GM12878 (cell line): ENCODE measurements around the gene CROT. TPM values are rescaled to one million over a fixed set of nuclear protein-coding genes. Genes with fewer than 3 reads are reported as not detected.
A peak's percentile ranks its signal among the peaks of the same experiment; 100 is the strongest.

Experiments
- ATAC-seq: fragments of 200-7000 bp; cut with Tn5 transposase; 3 replicates; pipeline ENCODE4 v1.9.1; 2020; ENCODE audit warnings: mild to moderate bottlenecking, moderate library complexity
- BruUV-seq: library from RNA; stranded (reverse); fragments of 400-500 nt; replicated peaks from 2 replicates; lab custom pipeline; 2021; lab: Mats Ljungman, UMichigan
- CTCF ChIA-PET: fragments of 300-600 bp; sonication (Branson Sonifier 250); formaldehyde crosslinking; extraction: SDS; loops from one replicate; lab custom pipeline; 2021; ENCODE audit warnings: inconsistent platforms; lab: Yijun Ruan, JAX
- POLR2A ChIA-PET: fragments of 350-600 bp; formaldehyde crosslinking; extraction: SDS; loops from one replicate; lab custom pipeline; 2021; ENCODE audit warnings: inconsistent platforms; lab: Charles Lee
- RAD21 ChIA-PET: fragments of 300-600 bp; sonication (Branson Sonifier 250); formaldehyde crosslinking; loops from one replicate; lab custom pipeline; 2023; ENCODE audit warnings: antibody characterized with exemption; ENCODE audit not compliant: unreplicated experiment; lab: Charles Lee
- SMC1A ChIA-PET: fragments of 300-600 bp; sonication (Branson Sonifier 250); formaldehyde crosslinking; loops from one replicate; lab custom pipeline; 2023; ENCODE audit not compliant: unreplicated experiment, uncharacterized antibody; lab: Charles Lee
- DNase-seq: peaks from one replicate; pipeline ENCODE4 v3.0.0-alpha.2; 2011; ENCODE audit warnings: low read depth, low spot score
- FAIRE-seq: peaks from 3 replicates; lab custom pipeline; 2011; peaks lifted over from hg19 to GRCh38; lab: Jason Lieb, UNC
- H2AFZ ChIP-seq: 2 replicates; pipeline ENCODE4 v1.6.0; 2011; ENCODE audit warnings: low read depth, low read length, control low read depth; ENCODE audit not compliant: control insufficient read depth
- H3K27ac ChIP-seq: 2 replicates; pipeline ENCODE4 v1.5.1; 2011; ENCODE audit warnings: control low read depth; ENCODE audit not compliant: control insufficient read depth, insufficient read depth
- H3K27me3 ChIP-seq, 2 experiments: replicated peaks in 1 of 2; 2 replicates each; pipeline versions ENCODE4 v1.6.0 to v1.6.1; 2011; ENCODE audit warnings: low read length in 1 of 2; ENCODE audit not compliant: control insufficient read depth in 2 of 2, insufficient read depth in 2 of 2
- H3K36me3 ChIP-seq, 2 experiments: 2 replicates each; pipeline ENCODE4 v1.5.1; 2011; ENCODE audit warnings: low read length in 1 of 2; ENCODE audit not compliant: control insufficient read depth in 2 of 2, insufficient read depth in 2 of 2
- H3K4me1 ChIP-seq: 2 replicates; pipeline ENCODE4 v1.6.1; 2011; ENCODE audit warnings: mild to moderate bottlenecking, low read length, moderate library complexity, mixed read lengths; ENCODE audit not compliant: control insufficient read depth, insufficient read depth
- H3K4me2 ChIP-seq: 2 replicates; pipeline ENCODE4 v1.6.0; 2011; ENCODE audit warnings: control low read depth; ENCODE audit not compliant: control insufficient read depth, insufficient read depth
- H3K4me3 ChIP-seq: fragments of 200-600 bp; sonication (generic); 2 replicates; pipeline ENCODE4 v1.5.1; 2016
- H3K79me2 ChIP-seq: 2 replicates; pipeline ENCODE4 v1.6.0; 2011; ENCODE audit warnings: low read length; ENCODE audit not compliant: control insufficient read depth, insufficient read depth
- H3K9ac ChIP-seq: 2 replicates; pipeline ENCODE4 v1.8.0; 2011; ENCODE audit warnings: low read length, control low read depth, mixed read lengths; ENCODE audit not compliant: control insufficient read depth, insufficient read depth
- H3K9me3 ChIP-seq: replicated peaks from 3 replicates; pipeline ENCODE4 v1.5.1; 2011; ENCODE audit warnings: mild to moderate bottlenecking, low read length; ENCODE audit not compliant: control insufficient read depth, insufficient read depth
- H4K20me1 ChIP-seq: 2 replicates; pipeline ENCODE4 v1.6.0; 2011; ENCODE audit not compliant: control insufficient read depth, insufficient read depth
- CBFB ChIP-seq: IDR thresholded peaks from 2 replicates; pipeline ENCODE4 v1.6.1; 2016; ENCODE audit warnings: antibody characterized with exemption, low read depth
- CBX5 ChIP-seq: sonication (generic); IDR thresholded peaks from 2 replicates; pipeline ENCODE4 v1.6.1; 2016; ENCODE audit warnings: low read depth, moderate library complexity, mild to moderate bottlenecking, inconsistent platforms
- JUNB ChIP-seq: IDR thresholded peaks from 2 replicates; pipeline ENCODE4 v1.6.1; 2016; ENCODE audit warnings: antibody characterized with exemption, mild to moderate bottlenecking
- JUND ChIP-seq: IDR thresholded peaks from 2 replicates; pipeline ENCODE4 v1.6.1; 2012; ENCODE audit warnings: low read depth, mild to moderate bottlenecking, low read length, improper control_type of control experiment, moderate library complexity
- MAX ChIP-seq: IDR thresholded peaks from 2 replicates; pipeline ENCODE4 v1.6.1; 2012; ENCODE audit warnings: low read depth, low read length, improper control_type of control experiment
- MTA2 ChIP-seq: fragments of 450-650 bp; IDR thresholded peaks from 2 replicates; pipeline ENCODE4 v1.6.1; 2016; ENCODE audit warnings: low read depth, mild to moderate bottlenecking, moderate library complexity
- MXI1 ChIP-seq: fragments of 150-350 bp; IDR thresholded peaks from 2 replicates; pipeline ENCODE4 v1.6.1; 2011; ENCODE audit warnings: low read depth, mild to moderate bottlenecking, inconsistent platforms, low read length, improper control_type of control experiment
- MYB ChIP-seq: fragments of 150-350 bp; IDR thresholded peaks from 2 replicates; pipeline ENCODE4 v1.6.1; 2014; ENCODE audit warnings: mild to moderate bottlenecking, low read depth, low read length, borderline replicate concordance
- PKNOX1 ChIP-seq: fragments of 450-650 bp; IDR thresholded peaks from 2 replicates; pipeline ENCODE4 v1.6.1; 2016; ENCODE audit warnings: mild to moderate bottlenecking
- PML ChIP-seq: IDR thresholded peaks from 2 replicates; pipeline ENCODE4 v1.6.1; 2012; ENCODE audit warnings: low read length, inconsistent platforms
- POLR2A ChIP-seq: IDR thresholded peaks from 2 replicates; pipeline ENCODE4 v1.6.1; 2011; ENCODE audit warnings: low read depth, mild to moderate bottlenecking, low read length
- RELA ChIP-seq: fragments of 450-650 bp; IDR thresholded peaks from 2 replicates; pipeline ENCODE4 v1.8.0; 2014; ENCODE audit warnings: borderline replicate concordance; ENCODE audit not compliant: partially characterized antibody
- RELB ChIP-seq: fragments of 450-650 bp; IDR thresholded peaks from 2 replicates; pipeline ENCODE4 v1.6.1; 2017; ENCODE audit warnings: low read depth, mild to moderate bottlenecking, moderate library complexity
- SMARCA5 ChIP-seq: fragments of 450-650 bp; IDR thresholded peaks from 2 replicates; pipeline ENCODE4 v1.6.1; 2017; ENCODE audit warnings: mild to moderate bottlenecking
- SUZ12 ChIP-seq: fragments of 200-600 bp; sonication (generic); IDR thresholded peaks from one replicate; pipeline ENCODE4 v1.6.1; 2018; ENCODE audit warnings: antibody characterized with exemption, mild to moderate bottlenecking; ENCODE audit not compliant: unreplicated experiment
- TCF12 ChIP-seq: IDR thresholded peaks from 2 replicates; pipeline ENCODE4 v1.6.1; 2011; ENCODE audit warnings: low read depth, mild to moderate bottlenecking, low read length
- USF2 ChIP-seq: IDR thresholded peaks from 2 replicates; pipeline ENCODE4 v1.6.1; 2011; ENCODE audit warnings: low read depth, low read length, improper control_type of control experiment, borderline replicate concordance
- in situ Hi-C: fragments of 300-500 bp; cut with MboI; formaldehyde crosslinking; loops from 9 replicates; pipeline ENCODE4 v1.14.3; 2018; ENCODE audit warnings: mixed read lengths
- intact Hi-C: fragments of 100-400 bp; cut with micrococcal nuclease; formaldehyde crosslinking; loops from one replicate; pipeline ENCODE4 v1.14.2; 2022; ENCODE audit not compliant: unreplicated experiment
- polyA plus RNA-seq, 11 experiments: library from polyadenylated mRNA; depleted of rRNA in 4 of 11; unstranded in 6 of 11; stranded (reverse) in 5 of 11; fragments of >200 nt; fragmentation: Nextera tagmentation in 4 of 11; fragmentation: Illumina TruSeq in 1 of 11; extraction: Ambion mirVana in 4 of 11; extraction: Trizol in 1 of 11; gene quantifications; 1 replicate in 1 of 11; 2 replicates in 10 of 11; pipeline versions ENCODE4 v1.2.1 to v1.2.3, GENCODE V29; 2011 to 2016; ENCODE audit warnings: inconsistent platforms in 2 of 11, missing spikeins in 2 of 11, low read depth in 1 of 11
- total RNA-seq, 4 experiments: library from RNA; depleted of rRNA in 3 of 4; stranded (reverse); fragments of >200 nt in 3 of 4; fragmentation: Illumina TruSeq in 1 of 4; extraction: Trizol in 1 of 4; gene quantifications; 2 replicates each; pipeline versions ENCODE4 v1.2.1 to v1.2.3, GENCODE V29; 2013 to 2021

CROT gene
- total and polyA plus RNA-seq, 10 of the 15 experiments (the other 5 are each of a cell fraction or from before 2014, with no cell fraction given): 5.5 to 15.9 (median 12.1) TPM

GRCh38 chr7:87345166-87345927 lies at the start of gene CROT (continued):
- TF ChIP-seq SMARCA5 (0 out of 2 replicates have a peak, but pooled peaks have one; percentile 12), JUND (no peak), CBFB (peak; percentile 55; the same call in 1 of the 2 replicates), TCF12 (no peak), USF2 (no peak), MXI1 (peak; percentile 48; the same call in 1 of the 2 replicates), MTA2 (peak; percentile 54), PML (peak; percentile 75; the same call in 1 of the 2 replicates), MAX (0 out of 2 replicates have a peak, but pooled peaks have one; percentile 37), POLR2A (peak; percentile 91)

- Histone ChIP-seq H3K79me2 (no peaks in the 10 kb centered on the region), H3K9ac (no peak overlapping the region), H3K27ac (no peak overlapping the region), H4K20me1 (no peaks in the 10 kb centered on the region), H3K36me3 (no peaks in the 10 kb centered on the region), H3K4me1 (no peaks in the 10 kb centered on the region), H3K27me3 (no peaks in the 10 kb centered on the region), H3K9me3 (no peaks in the 10 kb centered on the region; the same call in 2 of the 3 replicates), H3K4me3 (no peak overlapping the region), H3K4me2 (no peak overlapping the region), H2AFZ (no peak overlapping the region)
- in situ Hi-C loops (no loop called here), intact Hi-C loops (no loop called here)
- ChIA-PET RAD21 (no interaction called here), CTCF (interaction anchor here (1.0 kb wide), 1 partner anchor 104 kb away, joined by 3 read pairs; no protein-coding TSS in a partner anchor), SMC1A (interaction anchor here (1.3 kb wide), 1 partner anchor 9 kb away, joined by 3 read pairs; no protein-coding TSS in a partner anchor), POLR2A (no interaction called here)
- FAIRE-seq (no peak), ATAC-seq (no peak), DNase-seq (no peak)
- no TSS peak for BruUV-seq
- TF ChIP-seq RELA: no peak
- no peak for TF ChIP-seq CBX5
- TF ChIP-seq JUNB: no peak
- TF ChIP-seq PKNOX1: no peak
- no peak for TF ChIP-seq MAX
- no peak for TF ChIP-seq RELB
- no peak for TF ChIP-seq SUZ12
- no peak for TF ChIP-seq MYB
Observed at GRCh38 chr7:87300756-87301155, 44.7 kb upstream of the CROT start.
